Measurements from ENCODE around the gene TBX15. TPM values are rescaled to one million over a fixed set of nuclear protein-coding genes. Genes with fewer than 3 reads are reported as not detected.

TBX15 gene
- polyA plus RNA-seq, 1 donor (not counting 4 experiments of a cell fraction or from before 2014, with no cell fraction given), result not detected

DNA sequence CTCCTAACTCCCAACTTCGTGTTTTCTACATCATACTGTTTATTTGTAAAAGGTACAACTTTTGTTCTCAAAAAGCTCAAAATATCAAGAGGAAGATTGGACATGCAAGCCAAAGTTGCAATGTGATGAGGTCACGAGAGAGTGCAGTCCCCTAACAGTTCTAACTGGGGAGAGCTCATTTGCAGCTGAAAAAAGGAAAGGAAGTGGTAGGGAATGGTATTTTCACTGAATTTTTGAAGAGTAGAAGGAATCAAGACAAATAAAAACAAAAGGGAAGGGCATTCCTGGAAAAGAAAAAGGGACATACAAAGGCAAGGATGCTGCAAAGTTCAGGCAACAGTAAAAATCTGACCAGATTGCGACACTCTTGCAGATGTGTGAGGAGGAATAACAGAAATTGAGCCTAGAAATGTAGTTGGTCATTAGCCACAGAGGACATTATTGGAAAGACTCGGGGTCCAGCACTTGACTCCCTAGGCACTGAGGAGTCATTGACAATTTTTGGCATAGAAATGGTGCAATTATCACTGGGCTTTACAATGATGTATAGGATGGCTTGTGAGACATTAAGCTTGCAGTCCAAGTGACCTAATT, 67.9 kb downstream of the TBX15 start:
- H3K4me1 ChIP-seq (ENCODE audit: control insufficient read depth, extremely low read depth, insufficient read depth, low read length), result no peaks in the 10 kb centered on the region
- H3K9ac ChIP-seq (ENCODE audit: control insufficient read depth, extremely low read depth, insufficient read depth, low read length), result no peak overlapping the region
- H2AFZ ChIP-seq (ENCODE audit: control insufficient read depth, low read length), result no peak overlapping the region
- no peak for TF ChIP-seq EZH2 (IDR thresholded peaks at IDR 0.05; ENCODE audit: low read length)
- TF ChIP-seq, protein P1, sequence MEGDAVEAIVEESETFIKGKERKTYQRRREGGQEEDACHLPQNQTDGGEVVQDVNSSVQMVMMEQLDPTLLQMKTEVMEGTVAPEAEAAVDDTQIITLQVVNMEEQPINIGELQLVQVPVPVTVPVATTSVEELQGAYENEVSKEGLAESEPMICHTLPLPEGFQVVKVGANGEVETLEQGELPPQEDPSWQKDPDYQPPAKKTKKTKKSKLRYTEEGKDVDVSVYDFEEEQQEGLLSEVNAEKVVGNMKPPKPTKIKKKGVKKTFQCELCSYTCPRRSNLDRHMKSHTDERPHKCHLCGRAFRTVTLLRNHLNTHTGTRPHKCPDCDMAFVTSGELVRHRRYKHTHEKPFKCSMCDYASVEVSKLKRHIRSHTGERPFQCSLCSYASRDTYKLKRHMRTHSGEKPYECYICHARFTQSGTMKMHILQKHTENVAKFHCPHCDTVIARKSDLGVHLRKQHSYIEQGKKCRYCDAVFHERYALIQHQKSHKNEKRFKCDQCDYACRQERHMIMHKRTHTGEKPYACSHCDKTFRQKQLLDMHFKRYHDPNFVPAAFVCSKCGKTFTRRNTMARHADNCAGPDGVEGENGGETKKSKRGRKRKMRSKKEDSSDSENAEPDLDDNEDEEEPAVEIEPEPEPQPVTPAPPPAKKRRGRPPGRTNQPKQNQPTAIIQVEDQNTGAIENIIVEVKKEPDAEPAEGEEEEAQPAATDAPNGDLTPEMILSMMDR (optimal IDR thresholded peaks at IDR 0.05 in 1 of 3, IDR thresholded peaks at IDR 0.05 in 1 of 3, conservative IDR thresholded peaks at IDR 0.05 in 1 of 3; ENCODE audit: extremely low read depth in 1 of 3, insufficient read depth in 2 of 3, low read length in 3 of 3), result no peak
- no peak overlapping the region for H3K4me3 ChIP-seq (ENCODE audit: control insufficient read depth in 2 of 3, extremely low read depth in 1 of 3, insufficient read depth in 2 of 3, low read depth in 1 of 3, low read length in 3 of 3)
- no peaks in the 10 kb centered on the region for H3K27me3 ChIP-seq (ENCODE audit: control insufficient read depth, extremely low read depth, insufficient read depth, low read length)
- H3K9me3 ChIP-seq (ENCODE audit: control insufficient read depth, low read depth, low read length), result no peaks in the 10 kb centered on the region
- H3K36me3 ChIP-seq (ENCODE audit: control insufficient read depth in 2 of 2, extremely low read depth in 1 of 2, insufficient read depth in 2 of 2, low read length in 2 of 2), result no peaks in the 10 kb centered on the region
- no peaks in the 10 kb centered on the region for H4K20me1 ChIP-seq (ENCODE audit: control insufficient read depth, extremely low read depth, insufficient read depth, low read length)
- DNase-seq (ENCODE audit: low read depth, low spot score), result no peak
- no peak overlapping the region for H3K27ac ChIP-seq (ENCODE audit: control insufficient read depth, insufficient read depth, low read length)
- no peaks in the 10 kb centered on the region for H3K79me2 ChIP-seq (ENCODE audit: control insufficient read depth, insufficient read depth, low read length)
- no peaks in the 10 kb centered on the region for H3K9me1 ChIP-seq (ENCODE audit: control insufficient read depth, extremely low read depth, insufficient read depth, low read length)
- dilution Hi-C loops (cut with MboI; ENCODE audit: extremely low pct_ligation_motif_present, low sequenced_read_pairs), result no loop called here
- no peak for FAIRE-seq
- H3K4me2 ChIP-seq (ENCODE audit: control insufficient read depth, extremely low read depth, insufficient read depth, low read depth, low read length), result no peak overlapping the region

DNA sequence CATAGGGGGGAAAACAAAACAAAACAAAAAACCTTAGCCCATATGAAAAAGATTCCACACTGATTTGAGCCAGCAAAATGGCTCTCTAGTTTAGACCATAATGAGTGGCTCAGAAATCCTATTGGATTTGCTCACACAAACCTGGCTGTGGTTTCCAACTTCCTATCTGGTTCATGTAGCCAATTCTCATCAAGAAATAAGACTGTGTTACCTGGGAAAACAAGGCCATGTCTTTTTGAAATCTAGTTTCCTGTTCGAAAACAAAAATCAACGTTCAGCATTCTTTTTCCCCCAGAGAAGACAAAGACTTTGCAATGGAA, 69.2 kb downstream of the TBX15 start:
- Histone ChIP-seq H3K9ac (ENCODE audit: control insufficient read depth, extremely low read depth, insufficient read depth, low read length) (no peak overlapping the region), H3K4me3 (ENCODE audit: control insufficient read depth in 2 of 3, extremely low read depth in 1 of 3, insufficient read depth in 2 of 3, low read depth in 1 of 3, low read length in 3 of 3) (no peak overlapping the region), H3K4me2 (ENCODE audit: control insufficient read depth, extremely low read depth, insufficient read depth, low read depth, low read length) (no peak overlapping the region), H3K9me1 (ENCODE audit: control insufficient read depth, extremely low read depth, insufficient read depth, low read length) (no peaks in the 10 kb centered on the region), H3K27ac (ENCODE audit: control insufficient read depth, insufficient read depth, low read length) (no peak overlapping the region), H2AFZ (ENCODE audit: control insufficient read depth, low read length) (no peak overlapping the region), H4K20me1 (ENCODE audit: control insufficient read depth, extremely low read depth, insufficient read depth, low read length) (no peaks in the 10 kb centered on the region), H3K9me3 (ENCODE audit: control insufficient read depth, low read depth, low read length) (no peaks in the 10 kb centered on the region), H3K4me1 (ENCODE audit: control insufficient read depth, extremely low read depth, insufficient read depth, low read length) (no peaks in the 10 kb centered on the region), H3K27me3 (ENCODE audit: control insufficient read depth, extremely low read depth, insufficient read depth, low read length) (no peaks in the 10 kb centered on the region), H3K79me2 (ENCODE audit: control insufficient read depth, insufficient read depth, low read length) (no peaks in the 10 kb centered on the region), H3K36me3 (ENCODE audit: control insufficient read depth in 2 of 2, extremely low read depth in 1 of 2, insufficient read depth in 2 of 2, low read length in 2 of 2) (no peaks in the 10 kb centered on the region)
- DNase-seq (ENCODE audit: low read depth, low spot score) (no peak), FAIRE-seq (no peak)
- dilution Hi-C loops (cut with MboI; ENCODE audit: extremely low pct_ligation_motif_present, low sequenced_read_pairs), result no loop called here
- no peak for TF ChIP-seq EZH2 (IDR thresholded peaks at IDR 0.05; ENCODE audit: low read length)
- TF ChIP-seq, protein P1 (optimal IDR thresholded peaks at IDR 0.05 in 1 of 3, IDR thresholded peaks at IDR 0.05 in 1 of 3, conservative IDR thresholded peaks at IDR 0.05 in 1 of 3; ENCODE audit: extremely low read depth in 1 of 3, insufficient read depth in 2 of 3, low read length in 3 of 3), result no peak
